HG03378 (cell line): ENCODE measurements around the gene MYMX.
"Not testable (repeated sequence)": the region's sequence is repeated elsewhere in the genome, so short reads cannot be mapped to it uniquely, and the experiment has no call there.

ENCODE experiments used
- ATAC-seq: cut with Tn5 transposase; IDR thresholded peaks from one replicate; pipeline ENCODE4 v1.9.1; 2021; ENCODE audit warnings: mild to moderate bottlenecking, moderate library complexity; ENCODE audit not compliant: unreplicated experiment

MYMX gene

GRCh38 chr6:44216677-44217331 is at the start of gene MYMX:
Gene MYMX, plus strand, starts transcription at chr6:44216926. Its CDS starts 546 bp downstream, at chr6:44217472.
- no peak for ATAC-seq

- no peak for ATAC-seq
Observed at GRCh38 chr6:44167567-44167966, 49.2 kb upstream of the MYMX start.

DNA sequence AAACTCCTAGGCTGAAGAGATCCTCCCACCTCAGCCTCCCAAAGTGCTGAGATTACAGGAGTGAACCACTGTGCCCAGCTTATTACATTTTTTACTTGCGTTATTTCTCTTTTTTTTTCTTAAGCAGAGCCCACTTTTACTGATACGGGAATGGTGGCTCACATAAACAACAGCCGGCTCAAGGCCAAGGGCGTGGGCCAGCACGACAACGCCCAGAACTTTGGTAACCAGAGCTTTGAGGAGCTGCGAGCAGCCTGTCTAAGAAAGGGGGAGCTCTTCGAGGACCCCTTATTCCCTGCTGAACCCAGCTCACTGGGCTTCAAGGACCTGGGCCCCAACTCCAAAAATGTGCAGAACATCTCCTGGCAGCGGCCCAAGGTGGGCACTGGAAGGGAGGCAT is 47.6 kb upstream of the MYMX start:
- no peak for ATAC-seq

DNA sequence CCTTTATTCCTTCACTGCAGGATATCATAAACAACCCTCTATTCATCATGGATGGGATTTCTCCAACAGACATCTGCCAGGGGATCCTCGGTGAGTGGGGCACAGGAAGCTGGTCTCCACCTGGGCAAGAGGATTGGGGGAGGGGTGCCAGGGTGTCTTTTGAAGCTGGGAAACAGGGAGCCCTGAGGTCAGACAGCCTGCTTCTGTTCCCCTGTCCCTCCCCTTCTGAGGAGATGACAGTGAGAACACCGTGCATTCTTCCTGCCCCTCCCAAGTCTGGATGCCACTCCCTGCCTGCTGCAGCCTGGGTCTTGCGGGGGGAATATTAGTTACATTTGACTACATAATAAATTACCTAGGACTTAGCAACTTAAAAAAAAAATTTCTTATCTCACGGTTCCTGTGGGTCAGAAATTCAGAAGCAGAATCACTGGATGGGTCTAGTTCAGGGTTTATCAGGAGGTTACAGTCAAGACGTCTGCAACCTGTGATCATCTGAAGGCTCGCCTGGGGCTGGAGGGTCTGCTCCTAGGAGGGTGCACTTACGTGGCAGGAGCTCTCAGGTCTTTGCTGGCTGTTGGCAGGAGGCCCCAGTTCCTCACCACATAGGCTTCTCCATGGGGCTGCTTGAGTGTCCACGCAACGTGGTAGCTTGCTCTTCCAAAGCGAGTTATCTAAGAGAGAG is 46.7 kb upstream of the MYMX start:
- no peak for ATAC-seq

DNA sequence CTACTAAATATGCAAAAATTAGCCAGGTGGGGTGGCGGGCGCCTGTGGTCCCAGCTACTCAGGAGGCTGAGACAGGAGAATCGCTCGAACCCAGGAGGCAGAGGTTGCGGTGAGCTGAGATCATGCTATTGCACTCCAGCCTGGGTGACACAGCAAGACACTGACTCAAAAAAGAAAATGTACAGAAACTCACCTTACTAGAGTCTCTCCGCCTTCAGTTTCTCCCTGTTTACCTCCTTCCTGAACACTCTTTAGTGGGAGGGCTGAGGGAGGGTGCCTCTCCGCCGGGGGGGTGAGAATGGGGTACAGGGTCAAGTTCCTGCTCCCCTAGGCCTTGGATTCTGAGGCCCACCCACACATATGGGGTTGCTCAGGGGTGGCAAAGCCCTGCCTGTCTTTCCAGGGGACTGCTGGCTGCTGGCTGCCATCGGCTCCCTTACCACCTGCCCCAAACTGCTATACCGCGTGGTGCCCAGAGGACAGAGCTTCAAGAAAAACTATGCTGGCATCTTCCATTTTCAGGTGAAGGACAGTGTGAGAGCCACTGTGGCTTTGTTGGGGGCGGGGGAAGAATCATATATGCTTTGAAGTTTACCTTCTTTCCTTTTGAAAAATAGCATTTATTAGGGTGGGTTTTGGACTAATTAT is 44.7 kb upstream of the MYMX start:
- no peak for ATAC-seq

GRCh38 chr6:44172731-44173500 is 43.8 kb upstream of the MYMX start:
- peak; percentile 56 for ATAC-seq

DNA sequence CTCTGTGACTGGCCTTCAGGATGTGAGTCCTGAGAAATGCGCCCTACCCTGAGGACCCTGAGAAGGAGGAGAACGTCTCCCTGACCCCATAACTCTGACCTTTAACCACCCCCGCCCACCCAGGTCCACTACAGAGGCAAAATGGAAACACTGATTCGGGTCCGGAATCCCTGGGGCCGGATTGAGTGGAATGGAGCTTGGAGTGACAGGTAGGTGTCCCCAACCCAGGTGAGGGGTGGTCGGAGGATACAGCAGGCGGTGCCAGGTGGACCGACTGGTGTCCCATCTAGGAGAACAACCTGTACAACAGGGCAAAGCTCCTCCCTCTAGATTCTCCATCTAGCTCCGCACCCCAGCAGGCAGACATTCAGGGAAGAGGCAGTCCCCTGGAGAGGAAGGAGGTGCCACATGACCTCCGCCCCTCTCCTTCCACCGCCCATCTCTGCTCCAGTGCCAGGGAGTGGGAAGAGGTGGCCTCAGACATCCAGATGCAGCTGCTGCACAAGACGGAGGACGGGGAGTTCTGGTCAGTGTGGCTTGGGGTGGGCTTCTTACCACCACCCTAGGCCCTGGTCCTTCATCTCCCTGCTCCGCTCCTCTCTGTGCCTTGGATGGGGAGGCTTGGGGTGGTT is 40.5 kb upstream of the MYMX start:
- ATAC-seq: no peak

GRCh38 chr6:44176762-44177509 is 39.8 kb upstream of the MYMX start:
- no peak for ATAC-seq

GRCh38 chr6:44177691-44178423 is 38.9 kb upstream of the MYMX start:
- ATAC-seq: no peak

DNA sequence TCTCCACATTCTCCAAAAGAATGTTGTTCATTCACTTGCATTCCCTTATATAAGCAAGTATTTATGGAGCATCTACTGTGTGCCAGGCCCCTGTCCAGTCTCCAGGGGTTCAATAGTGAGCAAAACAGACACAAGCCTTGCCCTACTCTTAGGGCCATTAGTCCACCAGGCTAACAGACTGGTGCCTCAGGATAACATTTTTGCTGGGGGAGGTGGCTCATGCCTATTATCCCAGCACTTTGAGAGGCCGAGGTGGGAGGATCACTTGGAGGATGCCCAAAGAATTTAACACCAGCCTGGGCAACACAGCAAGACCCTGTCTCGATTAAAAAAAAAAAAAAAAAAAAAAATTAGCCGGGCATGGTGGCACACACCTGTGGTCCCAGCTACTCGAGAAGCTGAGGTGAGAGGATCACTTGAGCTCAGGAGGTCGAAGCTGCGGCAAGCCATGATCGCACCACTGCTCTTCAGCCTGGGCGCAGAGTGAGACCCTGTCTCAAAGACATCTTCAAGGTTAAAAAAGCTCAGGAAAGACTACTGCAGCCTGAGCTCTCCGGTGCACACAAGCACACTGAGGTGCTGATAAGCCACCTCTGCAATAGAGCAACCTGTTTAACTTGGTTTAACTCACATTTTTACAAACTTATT is 38.2 kb upstream of the MYMX start:
- ATAC-seq: no peak

DNA sequence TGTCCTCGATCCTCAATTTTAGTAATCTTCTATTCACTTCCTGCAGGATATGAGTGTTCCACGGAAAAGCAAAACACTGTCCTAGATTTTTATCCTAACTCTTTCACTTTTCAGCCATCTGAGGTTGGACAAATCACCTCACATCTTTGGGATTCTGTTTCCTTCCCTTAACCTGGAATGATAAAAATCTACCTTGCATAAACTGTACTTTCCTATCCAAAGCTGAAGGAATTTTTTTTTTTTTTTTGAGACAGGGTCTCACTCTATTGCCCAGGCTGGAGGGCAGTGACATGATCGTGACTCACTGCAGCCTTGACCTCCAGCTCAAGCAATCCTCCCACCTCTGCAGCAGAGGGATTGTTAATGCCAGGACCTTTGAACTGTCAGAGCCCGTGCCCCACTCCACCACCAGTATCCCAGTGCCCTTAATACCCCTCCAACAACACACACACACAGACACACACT is 37.6 kb upstream of the MYMX start:
- ATAC-seq: no peak

DNA sequence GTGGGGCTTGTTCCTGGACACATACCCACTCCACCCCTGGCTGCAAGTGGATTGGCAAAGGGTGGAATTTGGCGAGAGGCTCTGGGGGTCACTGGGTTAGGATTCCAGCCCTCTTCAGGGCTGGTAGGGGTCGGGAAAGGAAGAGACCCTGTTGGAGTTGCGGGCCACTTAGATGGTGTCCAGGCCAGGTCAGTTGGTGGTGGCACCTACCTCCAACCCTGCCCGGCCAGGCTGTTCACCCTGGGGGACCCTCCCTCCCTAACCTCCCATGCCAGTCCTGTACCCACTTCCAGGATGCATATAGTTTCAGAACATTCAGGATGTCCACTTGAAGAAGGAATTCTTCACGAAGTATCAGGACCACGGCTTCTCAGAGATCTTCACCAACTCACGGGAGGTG is 37.1 kb upstream of the MYMX start:
- no peak for ATAC-seq

DNA sequence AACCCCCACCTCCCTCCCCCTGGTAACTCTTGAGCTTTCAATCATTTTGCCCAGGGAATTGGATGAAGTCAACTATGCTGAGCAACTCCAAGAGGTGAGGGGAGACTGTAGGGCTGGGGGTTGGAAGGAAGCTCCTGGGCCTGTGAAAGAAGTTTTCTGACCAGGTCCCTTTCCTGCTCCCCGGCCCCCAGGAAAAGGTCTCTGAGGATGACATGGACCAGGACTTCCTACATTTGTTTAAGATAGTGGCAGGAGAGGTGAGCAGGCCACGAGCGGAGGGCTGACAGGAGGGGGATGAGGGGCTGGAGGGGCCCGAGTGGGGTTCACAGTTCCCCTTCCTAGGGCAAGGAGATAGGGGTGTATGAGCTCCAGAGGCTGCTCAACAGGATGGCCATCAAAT is 36.3 kb upstream of the MYMX start:
- no peak for ATAC-seq

- no peak for ATAC-seq
Observed at GRCh38 chr6:44180886-44181285, 35.8 kb upstream of the MYMX start.

DNA sequence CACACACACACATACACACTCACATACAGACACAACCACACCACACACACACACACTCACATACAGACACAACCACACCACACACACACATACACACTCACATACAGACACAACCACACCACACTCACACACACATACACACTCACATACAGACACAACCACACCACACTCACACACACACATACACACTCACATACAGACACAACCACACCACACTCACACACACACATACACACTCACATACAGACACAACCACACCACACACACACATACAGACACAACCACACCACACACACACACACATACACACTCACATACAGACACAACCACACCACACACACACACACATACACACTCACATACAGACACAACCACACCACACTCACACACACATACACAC is 34.9 kb upstream of the MYMX start:
- not testable (repeated sequence) for ATAC-seq

DNA sequence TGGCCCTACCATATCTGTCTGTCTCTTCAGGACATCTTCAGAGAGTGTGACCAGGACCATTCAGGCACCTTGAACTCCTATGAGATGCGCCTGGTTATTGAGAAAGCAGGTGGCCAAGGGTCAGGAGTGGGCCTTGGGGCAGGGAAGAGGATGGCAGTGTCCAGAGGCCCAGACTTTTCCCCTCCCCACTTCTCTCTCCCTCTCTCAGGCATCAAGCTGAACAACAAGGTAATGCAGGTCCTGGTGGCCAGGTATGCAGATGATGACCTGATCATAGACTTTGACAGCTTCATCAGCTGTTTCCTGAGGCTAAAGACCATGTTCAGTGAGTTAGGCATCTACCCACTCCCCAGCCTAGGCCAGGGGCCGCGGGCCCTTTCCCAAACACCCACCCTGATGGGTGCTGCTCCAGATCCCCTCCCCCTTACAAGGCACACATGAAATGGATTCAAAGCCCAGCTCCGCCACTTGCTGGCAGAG is 33.8 kb upstream of the MYMX start:
- ATAC-seq: no peak

DNA sequence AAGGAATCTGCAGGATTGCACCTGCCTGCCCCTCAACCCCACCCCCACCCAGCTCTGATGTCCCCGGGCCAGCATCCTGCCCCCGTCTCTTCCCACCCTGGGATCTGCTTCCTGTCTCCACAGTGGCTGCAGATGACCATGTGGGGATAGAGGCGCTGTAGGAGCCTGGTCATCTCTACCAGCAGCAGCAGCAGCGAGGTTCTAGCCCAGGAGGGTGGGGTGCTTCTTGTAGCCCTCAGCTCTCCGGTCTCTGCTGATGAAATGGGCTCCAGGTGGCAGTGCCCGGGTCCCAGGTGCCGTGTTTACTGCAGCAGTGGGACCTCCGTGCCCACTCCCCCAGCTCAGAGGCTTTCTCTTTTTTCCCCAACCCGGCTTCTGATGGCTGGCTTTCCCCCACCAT is 32.9 kb upstream of the MYMX start:
- ATAC-seq: no peak

- not testable (repeated sequence) for ATAC-seq
Observed at GRCh38 chr6:44185356-44185755, 31.4 kb upstream of the MYMX start.
